CD4-positive, alpha-beta T cell treated with Interleukin-12 subunit alpha and Interleukin-12 subunit beta, for 1 hour (primary cell): ENCODE data around the gene PLD1.

Source experiments
- DNase-seq: peaks from one replicate; pipeline ENCODE4 v3.0.0-alpha.2; 2020

The PLD1 gene

DNA sequence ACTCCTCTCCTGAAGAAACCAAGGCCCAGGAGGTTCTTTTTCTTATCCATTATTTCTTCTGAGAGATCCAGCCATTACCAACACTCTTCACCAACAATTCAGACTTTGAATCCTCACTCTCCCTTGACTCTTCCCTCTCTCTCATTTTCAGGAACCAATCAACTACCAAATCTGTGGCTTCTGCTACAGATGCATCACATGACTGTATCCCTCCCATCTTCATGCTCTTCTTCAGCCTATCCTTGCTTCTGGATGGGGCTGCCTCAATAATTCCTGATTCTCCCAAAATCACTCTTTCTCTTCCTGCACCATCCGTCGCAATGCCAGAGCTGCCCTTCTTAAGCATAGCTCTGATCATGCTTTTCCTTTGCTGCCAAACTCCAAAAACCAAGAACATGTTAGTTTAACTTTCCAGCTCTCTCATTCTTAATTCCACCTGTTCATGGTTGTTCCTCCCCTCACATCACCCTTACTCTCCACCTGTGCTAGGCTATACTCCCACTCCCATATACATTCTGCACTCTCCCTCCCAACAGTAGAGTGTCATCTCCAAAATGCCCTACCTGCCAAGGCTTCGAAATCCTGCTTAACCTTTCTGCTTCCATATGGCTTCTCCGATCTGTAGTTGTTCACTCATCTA, 13.5 kb downstream of the PLD1 start:
- DNase-seq = no peak

DNA sequence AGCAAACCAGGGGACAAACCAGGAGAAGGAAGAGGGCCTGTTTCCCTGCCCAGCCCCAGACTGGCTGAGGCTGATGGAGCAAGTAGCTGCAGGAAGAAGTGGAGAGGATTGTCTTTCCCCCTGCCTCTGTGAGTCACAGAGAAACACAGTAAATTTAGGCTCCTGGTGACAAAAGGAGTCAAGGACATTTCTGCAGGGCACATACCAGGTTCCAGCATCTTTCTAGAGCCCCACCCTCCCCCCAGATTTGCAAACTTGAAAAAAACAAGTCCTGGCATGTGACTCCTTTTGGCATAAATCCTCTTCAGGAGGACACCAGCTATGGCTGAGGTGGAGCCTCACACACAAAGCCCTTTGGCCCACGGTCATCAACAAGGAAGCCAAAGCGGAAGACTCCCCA, 17.8 kb downstream of the PLD1 start:
- no peak for DNase-seq

DNA sequence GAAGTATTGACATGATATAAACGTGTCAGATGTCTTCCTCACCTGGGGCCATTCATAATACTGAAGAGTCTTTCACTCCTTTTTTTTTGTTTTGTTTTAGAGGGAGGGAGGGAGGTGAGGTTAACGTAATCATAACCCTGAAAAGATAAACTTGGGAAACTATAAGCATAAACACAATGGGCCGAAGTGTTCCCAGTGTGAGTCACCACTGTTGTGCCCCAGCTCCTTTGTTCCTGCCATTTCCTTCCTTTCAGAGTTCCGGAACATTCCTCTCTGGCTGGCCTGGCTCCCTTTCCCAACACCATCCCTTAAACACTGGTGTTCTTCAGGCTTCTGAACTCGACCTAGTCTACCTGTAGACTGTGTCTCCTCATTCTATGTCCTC, 18.6 kb downstream of the PLD1 start:
- DNase-seq = no peak

DNA sequence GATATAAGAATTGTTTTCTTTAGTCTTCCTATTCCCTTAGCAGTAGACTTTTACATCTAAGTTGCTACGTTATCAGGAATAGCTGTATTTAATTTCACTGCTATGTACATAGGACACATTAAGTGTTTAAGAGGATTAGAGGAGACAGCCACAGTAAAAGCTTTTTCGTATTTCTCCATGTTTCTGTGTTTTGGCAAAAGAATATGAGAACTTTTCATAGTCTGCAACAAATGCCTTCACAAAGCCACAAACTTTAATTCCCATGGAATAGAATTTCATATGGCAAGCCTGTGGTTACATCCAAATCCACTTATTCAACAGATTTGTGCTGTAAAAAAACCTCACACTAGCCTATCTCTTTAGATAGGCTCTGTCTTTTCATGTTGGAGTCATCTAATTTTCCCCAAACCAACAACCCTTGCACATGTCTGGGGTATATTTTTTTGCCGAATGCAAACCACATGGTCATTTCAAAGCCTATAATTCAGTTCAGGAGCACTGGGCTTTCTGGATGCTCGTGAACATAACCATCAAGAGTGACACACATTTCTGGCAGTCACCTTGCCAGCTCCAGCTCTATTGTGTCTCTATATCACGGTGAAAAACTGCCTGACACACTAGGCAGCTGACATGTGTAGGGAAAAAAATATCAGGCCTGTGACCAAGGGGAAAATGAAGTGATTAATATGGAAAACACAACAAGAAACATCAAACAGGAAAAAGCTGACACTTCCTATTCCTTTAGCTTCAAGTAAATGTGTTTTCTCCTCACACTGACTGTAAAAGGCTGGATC, 19.2 kb downstream of the PLD1 start:
- no peak for DNase-seq

DNA sequence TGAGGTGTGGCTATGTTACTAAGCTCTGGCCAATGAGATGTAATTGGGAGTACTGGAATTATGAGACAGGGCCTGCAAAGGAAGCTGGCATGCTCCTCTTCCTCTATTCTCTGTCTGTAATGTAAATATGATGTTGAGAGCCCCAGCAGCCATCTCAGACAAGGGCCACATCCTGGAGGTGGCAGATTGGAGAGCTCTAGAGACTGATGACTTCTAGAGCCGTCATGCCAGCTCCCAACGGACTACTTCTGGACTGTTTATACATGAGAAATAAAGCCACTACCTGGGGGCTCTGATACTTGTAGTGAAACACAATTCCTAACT, 19.7 kb downstream of the PLD1 start:
- no peak for DNase-seq

DNA sequence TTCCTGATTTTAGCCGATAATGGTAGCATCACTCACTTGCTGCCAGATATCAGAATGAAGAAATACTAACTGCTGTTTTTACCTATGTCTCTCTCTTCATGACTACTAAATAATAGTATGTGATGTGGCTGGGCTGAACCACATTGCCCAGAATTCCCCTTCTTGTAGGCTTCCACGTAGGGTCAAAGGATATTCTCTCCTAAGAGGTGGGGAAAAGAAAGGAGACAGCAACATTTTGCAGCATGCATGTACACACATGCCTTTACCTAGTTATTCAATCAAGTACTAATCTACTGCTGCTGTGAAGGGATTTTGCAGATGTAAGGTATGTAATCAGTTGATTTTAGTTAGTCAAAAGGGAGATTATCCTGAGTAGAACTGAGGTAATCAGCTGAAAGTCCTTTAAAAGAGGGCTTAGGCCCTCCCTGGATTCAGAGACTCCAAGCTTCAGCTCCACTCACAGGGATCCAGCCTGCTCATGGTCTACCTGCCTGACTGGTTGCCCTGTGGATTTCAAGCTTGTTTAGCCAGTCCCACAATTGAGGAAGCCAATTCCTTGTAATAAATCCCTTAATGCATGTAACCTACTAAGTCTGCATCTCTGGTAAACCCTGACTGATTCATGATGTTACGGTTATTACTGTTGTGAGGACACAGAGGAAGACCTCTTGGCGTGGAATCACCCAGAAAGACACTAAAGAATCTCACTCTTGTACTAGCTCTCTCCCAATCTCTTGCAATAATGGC, 20.4 kb downstream of the PLD1 start:
- no peak for DNase-seq

DNA sequence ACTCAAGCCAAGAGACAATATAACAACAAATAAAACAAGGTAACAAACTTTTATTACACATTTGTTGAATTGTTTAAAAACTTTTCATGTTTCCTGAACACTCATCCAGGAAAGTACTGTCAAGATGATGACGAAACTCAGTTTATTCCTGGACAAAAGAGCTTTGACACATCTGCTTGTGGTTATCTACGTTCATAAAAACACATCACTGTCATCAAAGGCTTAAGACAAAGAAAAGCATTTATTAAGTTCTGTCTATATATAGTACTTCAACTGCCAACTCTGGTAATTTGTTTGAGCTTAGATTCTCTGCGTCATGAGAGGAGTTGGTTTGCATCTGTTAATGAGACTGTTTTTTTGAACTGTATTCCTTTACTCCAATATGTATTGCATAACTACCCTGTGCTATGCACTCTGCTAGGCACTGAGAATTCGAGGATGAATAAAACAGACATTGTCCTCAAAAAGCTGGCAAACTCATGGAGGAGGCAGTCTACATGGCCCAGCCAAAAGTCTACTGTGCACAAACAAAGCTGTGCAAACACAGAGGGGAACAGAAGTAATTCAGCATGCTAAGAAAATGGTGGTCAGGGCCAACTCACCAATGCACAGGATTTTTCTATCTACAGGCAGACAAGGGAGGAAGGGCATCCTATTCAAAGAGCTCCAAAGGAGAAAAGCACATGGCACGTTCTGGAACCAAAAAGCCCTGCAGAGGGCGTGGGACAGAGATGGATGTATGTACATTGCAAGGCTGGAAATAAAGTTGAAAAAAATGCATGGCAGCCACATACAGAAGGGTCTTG, 21.5 kb downstream of the PLD1 start:
- DNase-seq = no peak

DNA sequence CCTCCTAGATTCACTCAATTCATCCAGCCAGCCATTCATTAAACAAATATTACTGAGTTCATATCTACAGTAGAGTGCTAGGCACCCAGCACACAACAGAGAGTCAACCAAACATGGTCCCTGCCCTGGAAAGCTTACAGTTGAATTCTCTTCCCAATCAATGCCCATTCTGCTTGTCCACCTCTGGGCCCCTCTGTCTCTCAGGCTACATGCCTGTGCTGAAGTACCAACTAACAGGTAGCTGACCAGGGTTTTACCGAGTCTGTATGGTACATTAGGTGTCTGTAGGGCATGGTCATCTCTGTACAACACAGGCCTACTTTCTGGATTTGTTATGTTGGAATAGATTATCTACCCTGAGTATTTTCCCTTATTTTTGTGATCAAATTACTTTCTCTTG, 23.3 kb downstream of the PLD1 start:
- DNase-seq = no peak

DNA sequence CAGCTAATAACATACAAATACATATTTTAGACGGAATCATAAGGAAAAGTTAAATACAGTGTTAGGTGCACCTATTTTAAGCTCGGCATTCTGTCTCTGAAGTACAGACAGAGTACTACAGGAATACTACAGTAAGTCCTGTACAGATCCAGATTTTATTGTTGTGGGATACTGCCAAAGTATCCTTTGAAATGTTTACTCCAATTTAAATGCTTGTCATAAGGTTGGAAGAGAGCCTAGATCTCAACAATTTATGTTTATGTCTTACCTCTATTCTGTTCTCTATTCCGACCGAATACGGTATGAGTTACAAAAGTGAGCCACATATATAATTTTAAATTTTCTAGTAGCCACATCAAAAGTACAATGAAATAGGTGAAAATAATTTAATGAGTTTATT, 25.3 kb downstream of the PLD1 start:
- no peak for DNase-seq

DNA sequence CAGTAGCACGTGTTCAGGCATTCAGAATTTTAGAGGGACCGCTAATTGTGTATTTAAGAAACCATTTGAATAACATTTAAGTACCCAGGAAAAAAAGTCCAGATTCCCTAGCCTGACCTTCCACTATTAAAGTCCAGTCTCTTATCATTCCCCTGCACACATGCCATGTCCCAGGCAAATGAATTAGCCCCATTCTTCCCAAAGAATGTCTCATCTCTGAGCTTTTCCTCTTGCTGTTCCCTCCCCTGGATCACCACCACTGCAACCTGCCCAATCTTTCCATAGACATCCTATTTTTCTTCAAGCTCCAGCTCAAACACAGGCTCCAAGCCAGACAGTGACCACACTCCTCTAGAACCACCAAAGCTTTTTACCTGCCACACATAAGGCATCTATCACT, 25.9 kb downstream of the PLD1 start:
- no peak for DNase-seq

DNA sequence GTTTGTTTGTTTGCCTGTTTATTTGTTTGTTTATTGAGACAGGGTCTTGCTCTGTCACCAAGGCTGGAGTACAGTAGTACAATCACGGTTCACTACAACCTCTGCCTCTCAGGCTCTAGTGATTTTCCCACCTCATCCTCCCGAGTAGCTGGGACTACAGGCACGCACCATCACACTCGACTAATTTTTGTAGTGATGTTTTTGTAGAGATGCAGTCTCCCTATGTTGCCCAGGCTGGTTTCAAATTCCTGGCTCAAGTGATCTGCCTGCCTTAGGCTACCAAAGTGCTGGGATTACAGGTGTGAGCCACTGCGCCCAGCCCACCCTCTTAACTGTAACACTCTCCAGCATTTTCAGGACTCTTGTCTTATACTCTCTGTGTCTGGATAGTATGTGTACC, 26.7 kb downstream of the PLD1 start:
- DNase-seq = no peak

DNA sequence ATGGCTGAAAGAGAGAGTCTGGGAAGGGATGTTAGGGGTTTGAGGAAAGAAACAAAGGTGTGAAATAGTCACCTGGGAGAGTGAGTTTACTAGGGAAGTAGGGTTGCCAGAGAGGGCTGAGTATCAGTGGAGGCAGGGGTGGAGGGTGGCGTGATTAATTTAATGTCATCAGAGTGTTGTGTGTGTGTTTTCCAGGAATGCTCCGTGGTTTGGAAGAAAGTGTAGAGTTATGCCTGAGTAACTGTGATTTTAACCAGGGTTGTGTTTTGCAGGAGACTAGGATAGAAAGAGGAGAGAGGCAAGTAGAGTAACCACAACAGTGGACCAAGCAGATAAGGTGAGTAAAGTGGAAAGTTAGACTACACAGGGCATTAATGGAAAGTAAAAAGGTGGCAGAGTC, 27.2 kb downstream of the PLD1 start:
- DNase-seq = no peak

DNA sequence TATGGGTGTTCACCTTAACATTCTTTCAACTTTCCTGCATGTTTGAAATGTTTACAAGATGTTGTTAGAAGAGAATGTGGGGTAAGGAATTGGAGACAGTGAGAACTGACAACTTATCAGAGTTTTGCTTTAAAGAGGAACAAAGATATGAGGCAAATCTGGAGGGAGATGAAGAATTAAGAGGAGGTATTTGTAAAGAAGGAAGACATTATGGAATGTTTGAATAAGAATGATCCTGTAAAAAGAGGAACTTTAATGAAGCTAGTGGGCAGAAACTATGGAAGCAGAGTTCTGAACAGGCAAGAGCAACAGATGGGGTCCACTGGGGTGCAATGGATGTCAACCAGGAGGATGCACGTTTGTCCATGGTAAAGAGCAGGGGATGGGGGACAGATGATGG, 27.7 kb downstream of the PLD1 start:
- no peak for DNase-seq

DNA sequence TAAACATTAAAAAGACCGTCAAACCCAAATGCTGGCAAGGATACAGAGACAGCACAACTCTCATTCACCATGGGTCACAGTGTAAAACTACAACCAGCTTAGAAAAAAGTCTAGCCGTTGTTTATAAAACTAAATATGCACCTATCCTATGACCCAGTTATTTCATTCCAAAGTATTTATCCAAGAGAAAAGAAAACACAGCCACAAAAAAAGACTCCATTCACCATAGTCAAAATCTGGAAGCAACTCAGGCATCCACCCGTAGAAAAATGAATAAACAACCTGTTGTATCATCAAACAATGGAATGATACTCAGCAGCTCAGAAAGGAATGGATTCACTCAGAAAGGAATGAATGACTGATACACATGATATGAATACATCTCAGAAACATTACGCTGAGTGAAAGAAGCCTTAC, 28.6 kb downstream of the PLD1 start:
- DNase-seq = no peak

DNA sequence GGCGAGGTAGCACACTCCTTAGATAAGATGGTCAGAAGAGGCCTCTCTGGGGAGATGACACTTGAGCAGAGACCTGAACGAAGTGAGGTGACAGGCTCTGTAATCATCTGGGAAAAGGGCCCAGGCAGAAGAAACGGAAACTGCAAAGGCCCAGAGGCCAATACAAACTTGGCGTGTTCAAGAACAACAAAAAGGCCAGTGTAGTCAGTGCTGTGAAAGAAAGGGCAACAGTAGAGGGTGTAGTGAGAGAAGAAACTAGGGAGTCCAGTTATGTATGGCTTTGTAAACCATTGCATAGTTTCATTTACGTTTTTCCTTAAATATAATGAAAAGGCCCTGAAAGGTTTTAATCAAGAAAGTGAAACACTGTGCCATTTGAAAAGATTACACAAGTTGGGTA, 31.8 kb downstream of the PLD1 start:
- no peak for DNase-seq

DNA sequence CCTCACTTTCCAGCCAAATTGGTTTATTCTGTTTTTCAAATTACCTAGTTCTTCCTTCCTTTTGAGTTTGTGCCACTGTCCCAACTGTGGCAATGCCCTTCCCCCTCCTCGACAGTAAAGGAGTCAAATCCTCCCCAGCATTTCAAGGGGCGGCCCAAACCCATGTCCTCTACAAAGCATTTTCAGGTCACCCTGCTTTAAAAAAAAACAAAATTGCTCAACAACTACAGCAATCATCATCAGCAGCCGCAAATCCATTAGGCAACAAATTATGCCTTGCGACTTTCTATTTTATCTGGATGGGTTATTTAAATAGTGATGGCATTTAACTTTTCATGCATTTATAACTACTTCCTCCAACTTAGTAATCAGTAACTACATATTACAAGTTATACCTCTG, 32.7 kb downstream of the PLD1 start:
- DNase-seq = no peak

DNA sequence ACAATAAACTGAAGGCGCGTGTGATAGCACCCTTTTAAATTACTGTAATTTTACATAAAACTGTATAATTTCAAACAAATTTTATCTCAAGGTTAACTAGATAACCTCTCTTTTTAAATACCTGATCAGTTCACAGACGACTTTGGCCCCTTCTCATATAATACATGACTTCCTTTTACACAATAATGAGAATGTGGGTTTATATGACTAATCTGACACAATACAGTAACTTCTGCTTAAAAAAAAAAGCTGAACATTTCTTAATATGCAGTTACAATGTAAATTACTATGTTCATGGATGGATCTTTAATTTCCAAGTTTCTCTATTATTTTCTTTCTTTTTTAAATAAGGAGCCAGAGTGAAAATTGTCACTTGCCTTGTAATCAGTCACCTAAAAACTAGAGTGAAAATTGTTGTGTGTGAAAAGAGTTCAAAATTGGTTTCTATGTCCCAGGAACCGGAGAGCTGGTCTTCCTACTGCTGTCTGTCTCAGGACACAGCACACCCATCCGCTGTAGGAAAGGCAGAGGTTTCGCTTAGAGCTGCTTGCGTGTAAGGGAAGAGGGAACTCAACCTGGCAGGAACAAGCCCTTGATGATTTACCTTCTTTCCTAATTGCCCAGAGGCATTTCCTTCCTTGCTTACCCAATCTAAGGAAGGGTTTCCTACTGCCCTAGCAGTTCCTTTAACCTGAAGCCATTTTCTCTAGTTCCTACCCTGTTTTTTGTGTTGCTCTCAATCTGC, 33.3 kb downstream of the PLD1 start:
- no peak for DNase-seq

DNA sequence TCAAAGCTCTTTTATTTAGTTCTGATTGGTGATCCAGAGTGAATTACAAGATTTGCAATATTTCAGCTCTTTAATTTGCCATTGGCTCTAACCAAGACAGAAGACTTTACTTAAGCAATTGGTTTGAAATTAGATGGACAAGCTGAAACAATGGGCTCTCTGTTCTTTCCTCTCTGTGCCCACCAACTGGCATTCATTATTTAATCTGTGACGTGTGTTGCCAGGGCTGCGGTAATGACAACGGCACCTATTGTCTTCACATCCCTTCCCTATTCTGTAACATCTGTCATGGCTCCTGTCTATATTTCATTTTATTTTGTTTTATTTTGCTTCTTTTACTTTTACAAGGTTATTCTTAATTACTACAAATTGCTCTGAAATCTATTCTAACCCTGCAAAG, 33.9 kb downstream of the PLD1 start:
- DNase-seq = no peak

DNA sequence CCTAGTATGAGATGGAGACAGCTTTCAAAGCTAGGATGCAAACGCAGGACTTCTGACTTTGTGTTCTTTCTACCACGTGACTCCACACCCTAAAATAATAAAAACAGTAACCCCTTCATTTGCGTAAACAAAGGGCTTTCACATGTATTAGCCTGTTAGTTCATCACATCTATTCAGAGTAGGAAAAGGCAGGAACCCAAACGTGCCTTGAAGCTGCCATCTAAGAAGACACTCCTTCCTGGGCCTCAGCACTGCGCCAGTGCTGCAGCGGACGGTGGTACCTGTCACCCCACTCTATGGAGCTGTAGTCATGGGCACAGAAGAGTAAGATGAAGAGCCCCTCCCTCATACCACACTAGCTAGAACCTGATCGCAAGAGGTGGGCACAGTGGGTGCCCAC, 34.3 kb downstream of the PLD1 start:
- no peak for DNase-seq

DNA sequence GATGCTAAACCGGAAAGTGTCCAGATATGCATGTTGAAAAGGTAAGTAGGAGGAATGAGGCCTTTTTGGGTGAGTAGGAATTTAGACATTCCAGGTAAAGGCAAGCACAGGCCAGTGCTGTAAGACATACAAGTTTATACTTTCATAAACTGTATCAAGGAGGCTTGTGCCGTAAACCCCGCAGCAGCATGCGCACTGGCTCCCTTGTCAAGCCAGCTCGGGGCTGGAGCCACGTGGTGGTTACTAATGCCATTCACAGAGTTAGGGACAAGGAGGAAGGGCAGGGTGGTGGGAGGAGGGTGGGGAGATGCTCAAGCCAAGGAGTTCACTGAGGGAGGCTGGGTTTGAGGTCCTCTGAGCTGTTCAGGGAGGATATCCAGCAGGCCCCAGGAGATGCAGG, 35.8 kb downstream of the PLD1 start:
- DNase-seq = no peak

DNA sequence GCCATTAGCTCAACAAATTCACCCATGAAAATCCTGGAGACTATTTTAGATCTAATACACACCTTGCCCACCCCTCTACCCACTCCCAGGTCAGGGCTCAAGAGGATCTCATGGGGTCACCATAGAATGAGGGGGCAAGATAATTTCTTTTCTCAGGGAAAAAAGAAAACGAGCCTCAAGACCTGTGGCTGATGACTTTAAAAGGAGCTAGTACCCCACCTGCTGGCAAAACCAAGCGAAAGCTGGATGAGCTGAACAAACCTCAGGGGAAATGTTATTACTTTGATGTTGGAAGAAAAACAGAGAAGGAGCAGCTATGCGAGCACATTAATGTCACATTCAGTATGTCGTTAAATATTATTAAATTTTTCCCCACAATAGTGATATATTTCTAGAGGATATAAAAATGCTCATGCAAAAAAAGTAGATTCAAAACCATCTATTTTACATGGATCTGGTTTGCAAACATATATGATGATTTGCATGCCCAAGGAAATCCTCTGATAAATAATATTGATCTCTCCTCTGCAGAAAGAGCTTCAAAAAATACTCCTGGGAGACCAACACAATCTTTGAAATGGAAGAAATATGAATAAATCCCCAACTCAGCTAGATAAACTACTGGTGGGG, 37.7 kb downstream of the PLD1 start:
- peak; percentile 43 for DNase-seq
